MM.1S (cell line): Measurements from ENCODE around the gene PCYT2.

Experiments used
- DNase-seq: peaks from one replicate; pipeline ENCODE4 v3.0.0-alpha.2; 2015
- H2AFZ ChIP-seq: fragments of 300-600 bp; sonication (generic); 2 replicates; pipeline ENCODE4 v1.6.0; 2016; ENCODE audit warnings: antibody characterized with exemption, low read length
- H3F3A ChIP-seq: fragments of 300-600 bp; sonication (generic); 2 replicates; pipeline ENCODE4 v1.6.1; 2016; ENCODE audit warnings: mild to moderate bottlenecking, antibody characterized with exemption, low read length, moderate library complexity, mixed read lengths; ENCODE audit not compliant: insufficient read depth
- H3K27ac ChIP-seq: fragments of 300-600 bp; sonication (generic); 2 replicates; pipeline ENCODE4 v1.5.1; 2016; ENCODE audit warnings: mild to moderate bottlenecking, low read length
- H3K27me3 ChIP-seq: fragments of 300-600 bp; sonication (generic); replicated peaks from 2 replicates; pipeline ENCODE4 v1.6.0; 2016; ENCODE audit warnings: low read length; ENCODE audit not compliant: insufficient read depth
- H3K36me3 ChIP-seq: fragments of 300-600 bp; sonication (generic); replicated peaks from 2 replicates; pipeline ENCODE4 v1.6.1; 2016; ENCODE audit warnings: mild to moderate bottlenecking, low read length, mixed read lengths; ENCODE audit not compliant: insufficient read depth
- H3K4me1 ChIP-seq: fragments of 300-600 bp; sonication (generic); 2 replicates; pipeline ENCODE4 v1.6.1; 2016; ENCODE audit warnings: low read length, mixed read lengths
- H3K4me2 ChIP-seq: fragments of 300-600 bp; sonication (generic); 2 replicates; pipeline ENCODE4 v1.6.0; 2016; ENCODE audit warnings: low read depth, low read length
- H3K4me3 ChIP-seq: fragments of 300-600 bp; sonication (generic); 2 replicates; pipeline ENCODE4 v1.5.1; 2016; ENCODE audit warnings: low read length, mixed read lengths
- H3K79me2 ChIP-seq: fragments of 300-600 bp; sonication (generic); 2 replicates; pipeline ENCODE4 v1.6.1; 2016; ENCODE audit warnings: mixed run types, low read length, mixed read lengths
- H3K9ac ChIP-seq: fragments of 300-600 bp; sonication (generic); 2 replicates; pipeline ENCODE4 v1.6.1; 2016; ENCODE audit warnings: low read length, mixed read lengths
- H3K9me2 ChIP-seq: fragments of 300-600 bp; sonication (generic); replicated peaks from 2 replicates; pipeline ENCODE4 v1.6.1; 2016; ENCODE audit warnings: mild to moderate bottlenecking, low read length, mixed read lengths; ENCODE audit not compliant: insufficient read depth
- H3K9me3 ChIP-seq: fragments of 300-600 bp; sonication (generic); replicated peaks from 2 replicates; pipeline ENCODE4 v1.6.1; 2016; ENCODE audit warnings: mild to moderate bottlenecking, low read length, mixed read lengths; ENCODE audit not compliant: insufficient read depth
- H4K20me1 ChIP-seq: fragments of 300-600 bp; sonication (generic); 2 replicates; pipeline ENCODE4 v1.6.1; 2016; ENCODE audit warnings: mild to moderate bottlenecking, low read length, moderate library complexity, mixed read lengths; ENCODE audit not compliant: insufficient read depth
- EZH2 ChIP-seq: fragments of 300-600 bp; sonication (generic); optimal IDR thresholded peaks from 2 replicates; pipeline ENCODE3; 2017; ENCODE audit warnings: low read depth, mild to moderate bottlenecking, antibody characterized with exemption, low read length, mixed read lengths
- EZH2phosphoT487 ChIP-seq: fragments of 300-600 bp; sonication (generic); IDR thresholded peaks from 2 replicates; pipeline ENCODE4 v1.6.1; 2018; ENCODE audit warnings: antibody characterized with exemption, low read length
- TF ChIP-seq, protein P1 (sequence below): fragments of 300-600 bp; sonication (generic); IDR thresholded peaks from 2 replicates; pipeline ENCODE4 v1.5.1; 2016; ENCODE audit warnings: antibody characterized with exemption, low read length, mixed read lengths

PCYT2 gene

DNA sequence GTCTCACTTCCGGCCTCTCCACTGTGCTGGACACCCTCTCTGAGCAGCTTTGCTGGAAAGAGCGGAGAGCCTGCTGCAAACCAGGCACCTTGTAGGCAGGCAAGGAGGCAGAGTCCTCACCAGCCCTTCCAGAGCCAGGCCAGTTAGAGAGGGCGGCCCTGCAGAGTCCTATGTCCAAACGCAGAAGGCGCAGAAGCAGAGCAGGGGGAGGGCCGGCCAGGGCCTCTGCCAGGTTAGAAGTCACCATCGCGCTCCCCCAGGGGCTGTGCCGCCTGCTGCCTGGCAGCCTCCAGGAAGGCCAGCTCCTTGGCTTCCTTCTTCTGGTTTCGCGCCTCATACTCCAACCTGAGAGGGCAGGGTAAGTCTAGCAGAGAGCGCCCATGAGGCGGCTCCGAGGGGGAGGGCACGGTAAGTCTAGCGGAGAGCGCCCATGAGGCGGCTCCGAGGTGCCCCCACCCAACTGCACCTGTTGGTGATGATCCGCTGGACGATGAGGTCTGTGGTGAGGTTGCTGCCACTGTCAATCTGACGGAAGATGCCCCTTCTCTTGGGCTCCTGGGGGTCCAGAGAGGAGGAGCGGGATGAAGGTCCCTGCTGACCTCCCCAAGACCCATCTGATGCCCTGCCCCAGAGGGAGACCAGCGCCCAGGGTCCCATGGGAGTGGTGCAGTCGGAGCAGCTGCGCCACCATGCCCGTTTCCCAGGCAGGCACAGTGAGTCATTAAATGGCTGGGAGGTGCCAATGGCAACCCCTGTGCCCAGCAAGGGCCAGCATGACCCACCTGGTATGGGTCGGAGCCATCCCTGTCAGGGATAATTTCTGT, 6.4 kb downstream of the PCYT2 start:
- Histone ChIP-seq H4K20me1 (no peaks in the 10 kb centered on the region), H3K27ac (no peak overlapping the region), H3K9ac (no peak overlapping the region), H3K9me2 (no peaks in the 10 kb centered on the region), H3K9me3 (no peaks in the 10 kb centered on the region), H3K4me3 (no peak overlapping the region), H3K36me3 (no peaks in the 10 kb centered on the region), H3K79me2 (peaks cover 8% of the 10 kb centered on the region; the same call in 1 of the 2 replicates), H2AFZ (no peak overlapping the region), H3K4me2 (no peak overlapping the region), H3F3A (no peaks in the 10 kb centered on the region), H3K4me1 (peaks cover under 1% of the 10 kb centered on the region; the same call in 1 of the 2 replicates), H3K27me3 (no peaks in the 10 kb centered on the region; the same call in 1 of the 2 replicates)
- no peak for DNase-seq
- TF ChIP-seq, protein P1, sequence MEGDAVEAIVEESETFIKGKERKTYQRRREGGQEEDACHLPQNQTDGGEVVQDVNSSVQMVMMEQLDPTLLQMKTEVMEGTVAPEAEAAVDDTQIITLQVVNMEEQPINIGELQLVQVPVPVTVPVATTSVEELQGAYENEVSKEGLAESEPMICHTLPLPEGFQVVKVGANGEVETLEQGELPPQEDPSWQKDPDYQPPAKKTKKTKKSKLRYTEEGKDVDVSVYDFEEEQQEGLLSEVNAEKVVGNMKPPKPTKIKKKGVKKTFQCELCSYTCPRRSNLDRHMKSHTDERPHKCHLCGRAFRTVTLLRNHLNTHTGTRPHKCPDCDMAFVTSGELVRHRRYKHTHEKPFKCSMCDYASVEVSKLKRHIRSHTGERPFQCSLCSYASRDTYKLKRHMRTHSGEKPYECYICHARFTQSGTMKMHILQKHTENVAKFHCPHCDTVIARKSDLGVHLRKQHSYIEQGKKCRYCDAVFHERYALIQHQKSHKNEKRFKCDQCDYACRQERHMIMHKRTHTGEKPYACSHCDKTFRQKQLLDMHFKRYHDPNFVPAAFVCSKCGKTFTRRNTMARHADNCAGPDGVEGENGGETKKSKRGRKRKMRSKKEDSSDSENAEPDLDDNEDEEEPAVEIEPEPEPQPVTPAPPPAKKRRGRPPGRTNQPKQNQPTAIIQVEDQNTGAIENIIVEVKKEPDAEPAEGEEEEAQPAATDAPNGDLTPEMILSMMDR, result no peak
- TF ChIP-seq EZH2phosphoT487 (no peak), EZH2 (no peak)

DNA sequence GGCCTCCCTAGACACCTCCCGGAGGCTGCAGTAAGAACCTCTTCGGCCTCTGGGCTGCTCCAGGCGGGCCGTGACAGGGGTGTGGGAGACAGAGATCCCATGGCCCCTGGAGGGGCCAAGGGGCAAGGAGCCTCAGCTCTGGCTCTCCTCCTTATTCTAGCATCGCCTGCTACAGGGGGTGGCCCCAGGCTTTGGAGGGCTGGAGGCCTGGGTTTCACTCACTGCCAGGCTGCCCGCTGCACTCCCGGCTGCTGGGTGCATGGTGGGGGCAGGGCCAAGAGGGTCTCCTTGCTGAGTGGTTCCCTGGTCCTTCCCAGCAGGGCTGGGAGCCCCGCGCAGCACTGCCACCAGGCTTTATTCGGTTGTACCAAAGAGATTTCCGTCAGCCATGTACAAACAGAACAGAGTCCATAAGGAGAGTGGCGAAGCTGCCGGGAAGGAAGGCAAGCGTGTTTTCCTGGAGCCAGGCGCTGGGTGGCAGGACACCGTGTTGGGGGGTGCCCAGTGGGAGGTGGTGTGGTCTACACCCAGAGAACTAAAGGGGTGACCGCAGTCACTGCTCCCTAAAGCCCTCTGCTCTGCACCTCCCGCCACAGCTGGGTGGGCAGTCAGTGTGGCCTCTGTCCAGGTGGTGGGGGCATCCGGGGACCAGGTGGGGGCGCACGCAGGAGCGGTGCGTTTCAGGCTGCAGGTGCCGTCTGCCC, 7.2 kb downstream of the PCYT2 start:
- H3K27me3 ChIP-seq, result no peaks in the 10 kb centered on the region; the same call in 1 of the 2 replicates
- TF ChIP-seq EZH2 (no peak), EZH2phosphoT487 (no peak)
- TF ChIP-seq, protein P1, result no peak
- no peaks in the 10 kb centered on the region for H3F3A ChIP-seq
- H3K9me2 ChIP-seq, result no peaks in the 10 kb centered on the region
- no peaks in the 10 kb centered on the region for H3K4me1 ChIP-seq
- no peaks in the 10 kb centered on the region for H3K9me3 ChIP-seq
- H3K79me2 ChIP-seq, result 0 out of 2 replicates have a peak, but pooled peaks cover under 1% of the 10 kb centered on the region
- H4K20me1 ChIP-seq, result no peaks in the 10 kb centered on the region
- no peak overlapping the region for H3K27ac ChIP-seq
- H3K4me2 ChIP-seq, result no peak overlapping the region
- H3K4me3 ChIP-seq, result no peak overlapping the region
- H3K9ac ChIP-seq, result no peak overlapping the region
- DNase-seq, result no peak
- no peaks in the 10 kb centered on the region for H3K36me3 ChIP-seq
- no peak overlapping the region for H2AFZ ChIP-seq

DNA sequence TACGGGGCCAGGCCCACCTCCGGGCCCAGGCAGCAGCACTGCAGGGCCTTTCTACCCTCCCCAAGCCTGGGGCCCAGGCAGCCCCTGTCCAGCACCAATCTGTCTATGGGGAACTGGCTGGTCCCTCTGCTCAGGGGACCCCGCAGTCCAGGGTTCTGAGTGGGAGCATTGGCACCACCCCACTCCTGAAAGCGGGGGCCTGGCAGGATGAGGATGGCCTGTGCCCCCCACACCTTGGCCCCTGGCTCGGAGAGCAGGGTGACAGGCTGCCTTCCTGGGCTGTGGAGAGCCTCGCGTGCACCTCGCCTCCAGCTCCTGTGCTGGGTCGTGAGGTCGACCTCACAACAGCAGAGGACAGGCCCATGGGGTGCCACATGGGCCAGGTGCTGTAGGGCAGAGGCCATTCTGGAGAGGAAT, 7.8 kb downstream of the PCYT2 start:
- TF ChIP-seq EZH2phosphoT487 (no peak), EZH2 (no peak)
- TF ChIP-seq, protein P1, result no peak

More for the DNA sequence above, 7.8 kb downstream of the PCYT2 start:
- Histone ChIP-seq H3K27me3 (no peaks in the 10 kb centered on the region; the same call in 1 of the 2 replicates), H3K9me2 (no peaks in the 10 kb centered on the region), H4K20me1 (no peaks in the 10 kb centered on the region), H3K79me2 (no peaks in the 10 kb centered on the region), H3K4me2 (no peak overlapping the region), H3K36me3 (no peaks in the 10 kb centered on the region), H3K9ac (no peak overlapping the region), H3F3A (no peaks in the 10 kb centered on the region), H3K4me3 (no peak overlapping the region), H3K27ac (no peak overlapping the region), H2AFZ (no peak overlapping the region), H3K4me1 (no peaks in the 10 kb centered on the region), H3K9me3 (no peaks in the 10 kb centered on the region)
- no peak for DNase-seq
